Measurements from ENCODE around the gene GPR141.

The GPR141 gene

GRCh38 chr7:37784015-37784414, 100.4 kb downstream of the GPR141 start:
- DNase-seq (ENCODE audit: low read depth in 2 of 2) = no peak

- DNase-seq (ENCODE audit: low read depth in 2 of 2) = no peak
Measured at GRCh38 chr7:37786741-37787569, 103.4 kb downstream of the GPR141 start.

Measured in fibroblast of skin of left quadriceps (primary cell).